KOPT-K1 (cell line): ENCODE data around the gene SPG7.

Source experiments
- H3K27ac ChIP-seq: fragments of 200-600 bp; sonication (generic); 2 replicates; pipeline ENCODE4 v1.5.1; 2016; ENCODE audit warnings: antibody characterized with exemption, mild to moderate bottlenecking, low read depth, low read length; ENCODE audit not compliant: poor library complexity, severe bottlenecking
- H3K36me3 ChIP-seq: fragments of 200-600 bp; sonication (generic); 2 replicates; pipeline ENCODE4 v1.5.1; 2017; ENCODE audit warnings: antibody characterized with exemption, mild to moderate bottlenecking, low read length, moderate library complexity; ENCODE audit not compliant: insufficient read depth
- H3K9me3 ChIP-seq: fragments of 200-600 bp; sonication (generic); 2 replicates; pipeline ENCODE4 v1.5.1; 2017; ENCODE audit warnings: antibody characterized with exemption, low read length, mild to moderate bottlenecking; ENCODE audit not compliant: insufficient read depth, poor library complexity, severe bottlenecking

SPG7 gene

DNA sequence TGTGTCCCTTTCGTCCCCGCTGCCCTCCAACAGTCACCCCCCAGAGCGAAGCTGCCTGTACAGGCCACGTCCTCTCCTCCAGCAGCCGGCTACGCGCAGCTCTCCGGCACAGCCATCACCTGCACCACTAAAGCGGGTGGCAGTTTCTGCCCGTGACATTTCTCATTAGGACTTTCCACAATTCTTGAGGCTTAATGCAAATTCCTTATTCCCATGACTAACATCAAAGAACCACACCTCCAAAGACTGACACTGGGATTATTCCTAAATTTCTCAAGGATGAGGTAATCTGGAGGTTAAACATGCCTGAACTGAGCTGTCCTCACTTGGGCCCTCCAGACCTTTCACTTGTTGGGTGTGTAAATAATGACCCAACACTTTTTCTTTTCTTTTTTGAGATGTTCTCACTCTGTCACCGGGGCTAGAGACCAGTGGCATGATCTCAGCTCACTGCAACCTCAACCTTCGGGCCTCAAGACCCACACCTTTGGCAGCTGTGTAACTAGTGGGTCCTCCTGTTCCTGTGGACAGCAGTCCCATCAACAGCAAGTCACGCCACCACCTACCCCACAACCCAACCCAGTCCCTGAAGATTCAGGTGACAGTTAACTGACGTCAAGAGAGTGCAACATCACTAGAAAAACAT, 29.5 kb upstream of the SPG7 start:
- peaks cover 4% of the 10 kb centered on the region for H3K9me3 ChIP-seq
- H3K36me3 ChIP-seq = peaks cover 26% of the 10 kb centered on the region
- H3K27ac ChIP-seq = no peak overlapping the region

DNA sequence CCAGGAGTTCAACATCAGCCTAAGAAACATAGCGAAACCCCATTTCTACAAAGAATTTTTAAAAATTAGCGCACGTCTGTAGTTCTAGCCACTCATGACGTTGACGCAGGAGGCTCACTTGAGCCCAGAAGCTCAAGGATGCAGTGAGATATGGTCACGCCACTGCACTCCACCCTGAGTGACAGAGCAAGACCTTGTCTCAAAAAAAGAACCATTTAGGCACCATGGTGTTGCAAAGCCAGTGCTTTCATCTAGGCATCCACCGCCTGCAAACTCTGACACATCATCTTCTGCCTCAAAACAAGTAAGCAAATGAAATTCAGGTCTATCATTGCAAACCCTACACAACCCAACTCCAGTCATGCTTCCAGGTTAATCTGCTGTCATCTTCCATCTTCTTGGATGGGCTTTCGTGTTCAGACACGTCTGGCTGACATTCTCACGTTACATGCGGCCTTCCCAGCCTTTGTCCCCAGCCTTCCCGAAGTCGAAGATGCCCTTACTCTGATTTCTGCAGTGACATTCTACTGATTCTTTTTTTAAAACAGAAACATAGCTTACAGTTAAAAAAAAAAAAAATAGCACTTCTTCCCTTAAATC, 26.7 kb upstream of the SPG7 start:
- Histone ChIP-seq H3K36me3 (peaks cover 37% of the 10 kb centered on the region), H3K27ac (no peak overlapping the region), H3K9me3 (no peaks in the 10 kb centered on the region)

DNA sequence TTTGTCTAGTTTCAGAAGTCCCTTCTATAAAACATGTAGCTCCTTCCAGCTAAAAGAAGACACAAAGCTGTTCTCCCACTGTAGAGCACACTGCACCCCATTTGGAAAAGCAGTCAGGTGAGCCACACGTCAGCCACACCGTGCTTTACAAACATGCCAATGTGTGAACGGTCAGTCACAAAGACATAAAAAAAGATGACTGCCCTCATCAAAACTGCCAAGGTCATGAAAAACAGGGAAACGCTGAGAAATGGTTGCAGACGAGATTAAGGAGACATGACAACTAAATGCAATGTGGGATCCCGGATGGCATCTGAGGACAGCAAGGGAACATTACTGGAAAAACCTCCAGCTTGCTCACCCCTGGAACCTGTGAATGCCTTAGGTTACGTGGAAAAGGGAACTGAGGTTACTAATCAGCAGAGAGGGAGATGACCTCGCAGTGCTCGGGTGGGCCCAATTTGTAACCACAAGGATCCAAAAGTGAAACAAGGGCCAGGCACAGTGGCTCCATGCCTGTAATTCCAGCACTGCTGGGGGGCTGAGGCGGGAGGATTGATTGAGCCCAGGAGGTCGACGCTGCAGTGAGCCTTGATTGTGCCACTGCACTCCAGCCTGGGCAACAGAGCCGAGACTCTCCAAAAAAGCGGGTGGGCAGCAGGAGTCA, 25.9 kb upstream of the SPG7 start:
- no peak overlapping the region for H3K27ac ChIP-seq
- no peaks in the 10 kb centered on the region for H3K9me3 ChIP-seq
- H3K36me3 ChIP-seq = peaks cover 39% of the 10 kb centered on the region

DNA sequence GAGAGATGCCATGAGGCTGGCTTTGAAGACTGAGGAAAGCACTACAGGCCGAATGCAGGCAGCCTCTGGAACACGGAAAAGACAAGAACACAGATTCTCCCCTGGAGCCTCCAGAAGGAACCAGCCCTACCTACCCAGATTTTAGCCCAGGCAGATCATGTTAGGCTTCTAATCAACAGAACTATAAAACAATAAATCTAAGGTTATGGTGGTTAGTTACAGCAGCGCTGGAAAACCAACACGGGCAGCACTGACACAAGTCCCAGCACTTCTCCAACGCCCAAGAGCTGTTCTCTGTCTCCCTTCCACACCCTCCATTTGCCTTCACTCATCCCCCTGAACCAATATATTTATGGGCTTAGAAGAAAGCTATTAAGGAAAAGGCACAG, 25.4 kb upstream of the SPG7 start:
- peaks cover 42% of the 10 kb centered on the region for H3K36me3 ChIP-seq
- no peaks in the 10 kb centered on the region for H3K9me3 ChIP-seq
- no peak overlapping the region for H3K27ac ChIP-seq

DNA sequence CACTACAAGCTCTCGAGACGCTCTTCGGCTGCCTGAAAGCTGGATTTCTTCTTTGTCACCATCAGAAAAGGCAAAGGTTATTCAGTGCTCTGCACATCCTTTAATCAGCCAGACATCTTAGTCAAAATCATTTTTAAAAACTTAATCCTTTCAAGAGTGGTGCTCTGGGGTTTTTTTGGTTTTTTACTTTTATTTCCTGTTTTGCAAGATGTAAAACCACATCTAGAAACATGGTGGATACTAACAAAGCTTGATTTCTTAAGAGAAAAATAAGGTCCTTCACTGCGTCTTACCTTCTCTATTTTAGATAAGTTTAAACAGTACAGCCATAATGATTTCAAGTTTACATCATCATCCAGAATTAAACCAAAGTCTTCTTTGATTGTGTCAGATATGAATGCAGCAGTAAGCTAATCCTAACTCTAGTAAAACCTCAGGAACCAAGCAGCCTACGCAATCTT, 24.1 kb upstream of the SPG7 start:
- Histone ChIP-seq H3K36me3 (peaks cover 43% of the 10 kb centered on the region), H3K9me3 (no peaks in the 10 kb centered on the region), H3K27ac (no peak overlapping the region)

DNA sequence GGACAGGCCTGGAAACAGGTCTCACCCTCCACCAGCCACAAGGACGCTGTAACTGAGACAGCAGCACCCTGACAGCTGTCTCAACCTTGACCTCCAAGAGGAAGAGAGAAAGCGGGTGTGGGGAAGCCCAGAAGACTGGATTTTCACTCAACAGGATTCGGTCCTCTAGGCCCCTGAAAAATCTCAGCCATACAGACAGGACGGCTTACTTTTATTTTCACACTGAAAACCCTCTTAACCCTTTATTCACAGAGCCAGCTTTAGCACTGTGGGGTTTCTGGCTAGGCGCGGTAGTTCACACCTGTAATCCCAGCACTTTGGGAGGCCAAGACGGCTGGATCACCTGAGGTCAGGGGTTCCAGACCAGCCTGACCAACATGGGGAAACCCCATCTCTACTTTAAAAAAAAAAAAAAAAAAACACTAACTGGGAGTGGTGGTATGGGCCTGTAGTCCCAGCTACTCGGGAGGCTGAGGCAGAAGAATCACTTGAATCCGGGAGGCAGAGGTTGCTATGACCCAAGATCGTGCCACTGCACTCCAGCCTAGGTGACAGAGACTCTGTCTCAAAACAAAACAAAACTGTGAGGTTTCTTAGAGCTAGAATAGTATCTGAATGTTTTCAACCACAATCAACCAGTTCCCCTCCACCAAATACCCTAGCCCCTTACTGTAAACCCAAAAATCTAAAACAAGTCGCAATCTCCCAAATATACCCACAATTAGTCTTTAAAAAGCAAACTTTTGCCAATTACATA, 23.1 kb upstream of the SPG7 start:
- Histone ChIP-seq H3K36me3 (peaks cover 43% of the 10 kb centered on the region), H3K9me3 (no peaks in the 10 kb centered on the region), H3K27ac (no peak overlapping the region)

DNA sequence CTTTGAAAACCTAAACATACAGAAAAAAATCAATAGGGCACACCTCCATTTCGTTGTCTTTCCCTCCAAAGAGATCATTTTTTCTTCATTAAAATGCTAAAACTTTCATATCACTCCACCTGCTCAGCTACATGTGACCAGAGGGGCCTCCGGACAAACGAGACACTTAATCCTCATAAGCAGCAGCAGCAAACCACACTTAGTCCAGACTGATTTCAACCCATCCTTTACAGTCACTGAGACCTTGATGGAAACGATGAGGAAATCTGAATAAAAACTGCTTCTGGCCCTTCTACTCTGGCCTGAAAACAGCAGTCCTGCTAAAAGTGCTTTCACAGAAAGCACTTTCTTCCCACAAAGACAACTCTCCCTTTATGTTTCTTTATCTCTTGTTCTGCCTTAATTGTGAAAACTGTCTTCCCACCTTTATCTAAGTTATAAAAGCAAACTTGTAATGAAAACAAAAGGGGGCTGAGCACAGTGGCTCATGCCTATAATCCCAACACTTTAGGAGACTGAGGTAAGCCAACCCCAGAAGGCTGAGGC, 22.4 kb upstream of the SPG7 start:
- Histone ChIP-seq H3K27ac (no peak overlapping the region), H3K9me3 (no peaks in the 10 kb centered on the region), H3K36me3 (peaks cover 43% of the 10 kb centered on the region)

DNA sequence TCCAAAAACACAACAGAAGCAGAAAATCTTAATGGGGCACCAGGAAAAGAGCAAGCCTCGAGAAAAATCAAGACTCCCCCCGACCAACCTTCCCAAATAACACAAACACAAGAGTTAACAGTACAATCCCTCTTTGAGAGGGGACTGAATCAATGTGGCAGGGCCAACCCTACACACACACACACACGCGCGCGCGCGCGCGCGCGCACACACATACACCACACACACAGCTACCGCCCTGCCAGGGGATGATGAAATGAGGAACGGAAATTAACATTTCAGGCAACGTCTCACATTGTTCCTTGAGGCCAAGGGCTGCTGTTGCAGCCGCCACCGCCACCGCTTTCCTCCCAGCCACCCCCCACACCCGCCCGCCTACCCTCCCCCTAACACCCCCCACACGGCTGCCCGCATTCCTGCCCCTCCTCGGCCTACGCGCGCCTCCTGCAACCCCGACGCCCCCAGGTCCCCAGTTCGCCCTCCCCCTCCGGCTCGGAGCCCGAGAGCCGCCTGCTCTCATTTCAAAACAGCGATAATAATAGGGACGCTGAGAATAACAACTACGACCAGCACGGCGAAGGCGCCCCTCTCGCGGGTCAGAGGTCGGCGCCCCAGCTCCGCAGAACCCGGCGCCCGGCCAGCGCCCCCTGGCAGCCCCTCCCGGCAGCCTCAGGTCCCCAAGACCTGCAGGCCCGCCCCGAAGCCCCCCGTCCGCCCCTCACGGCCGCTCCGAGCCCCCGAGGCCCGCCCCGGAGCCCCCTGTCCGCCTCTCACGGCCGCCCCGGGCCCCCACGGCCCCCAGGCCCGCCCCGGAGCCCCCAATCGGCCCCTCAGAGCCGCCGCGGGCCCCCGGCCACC, 18.9 kb upstream of the SPG7 start:
- peaks cover 17% of the 10 kb centered on the region for H3K36me3 ChIP-seq
- peak overlapping the region; percentile 70 for H3K27ac ChIP-seq
- H3K9me3 ChIP-seq = no peaks in the 10 kb centered on the region

DNA sequence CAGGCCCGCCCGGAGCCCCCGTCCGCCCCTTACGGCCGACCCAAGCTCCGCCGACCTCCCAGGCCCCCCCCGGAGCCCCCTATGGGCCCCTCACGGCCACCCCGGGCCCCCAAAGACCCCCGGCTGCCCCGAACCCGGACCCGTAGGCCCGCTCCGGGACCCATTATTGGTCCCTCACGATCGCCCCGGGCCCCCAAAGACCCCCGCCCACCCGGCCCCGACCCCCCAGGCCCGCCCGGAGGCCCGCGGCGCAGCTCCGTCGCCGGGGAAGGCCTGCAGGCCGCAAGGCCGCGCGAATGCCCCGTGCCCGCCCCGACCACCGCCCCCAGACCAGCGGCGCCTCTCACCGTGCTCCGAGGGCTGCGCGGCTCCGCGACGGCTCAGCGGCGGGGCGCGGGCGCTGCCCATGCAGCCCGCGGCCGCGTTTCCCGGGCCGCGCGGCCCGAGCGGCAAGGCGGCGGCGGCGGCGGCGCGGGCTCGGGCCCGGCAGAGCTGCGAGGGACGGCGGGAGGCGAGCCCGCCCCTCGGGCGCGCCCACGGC, 18.2 kb upstream of the SPG7 start:
- peak overlapping the region; percentile 70 for H3K27ac ChIP-seq

DNA sequence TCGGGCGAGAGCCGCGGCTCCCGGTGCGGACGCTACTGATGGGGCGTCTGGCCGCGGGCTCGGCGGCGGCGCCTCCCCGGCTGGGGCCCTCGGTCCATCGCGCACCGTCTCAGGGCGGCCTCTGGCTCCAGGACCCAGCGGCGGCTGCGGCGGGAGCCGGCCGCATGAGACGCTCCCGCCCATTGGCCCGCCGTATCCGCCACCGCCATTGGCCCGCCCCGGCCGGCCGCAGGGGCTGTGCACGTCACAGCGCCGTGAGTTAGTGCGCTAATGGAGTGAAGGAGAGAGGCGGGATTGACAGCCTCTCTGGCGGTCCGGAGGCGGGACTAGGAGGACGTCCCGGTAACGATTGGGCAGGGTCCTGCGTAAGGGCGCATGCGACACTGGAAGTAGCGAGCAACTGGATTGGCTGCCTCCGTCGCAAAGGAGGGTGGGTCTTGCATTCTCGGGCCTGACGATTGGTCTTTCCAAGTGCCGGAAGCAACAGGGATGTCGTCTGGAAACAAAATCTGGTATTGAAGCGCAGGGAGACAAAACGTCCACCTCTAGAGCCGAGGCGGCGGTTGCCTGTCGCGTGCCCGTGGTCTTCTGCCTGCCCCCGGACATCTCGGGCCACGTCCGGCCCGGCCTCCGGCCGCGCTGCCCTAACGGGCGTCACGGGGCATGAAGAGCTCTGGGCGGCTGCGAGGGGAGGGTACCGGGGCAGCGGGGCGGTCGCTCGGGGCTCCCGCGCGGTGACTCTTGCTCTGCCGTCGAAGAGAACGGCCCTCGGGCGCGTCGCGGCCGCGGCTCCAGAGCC, 17.6 kb upstream of the SPG7 start, which contains the start of gene ANKRD11:
Gene ANKRD11, minus strand, starts transcription at position 123 of the 799 bp plus-strand sequence. CDS start 173,542 bp downstream, outside the sequence.
- peaks cover 10% of the 10 kb centered on the region for H3K36me3 ChIP-seq
- H3K9me3 ChIP-seq = no peaks in the 10 kb centered on the region
- H3K27ac ChIP-seq = peak within 1 kb of the TSS; percentile 71

More for the DNA sequence above, 18.2 kb upstream of the SPG7 start:
- no peaks in the 10 kb centered on the region for H3K9me3 ChIP-seq
- H3K36me3 ChIP-seq = peaks cover 15% of the 10 kb centered on the region

DNA sequence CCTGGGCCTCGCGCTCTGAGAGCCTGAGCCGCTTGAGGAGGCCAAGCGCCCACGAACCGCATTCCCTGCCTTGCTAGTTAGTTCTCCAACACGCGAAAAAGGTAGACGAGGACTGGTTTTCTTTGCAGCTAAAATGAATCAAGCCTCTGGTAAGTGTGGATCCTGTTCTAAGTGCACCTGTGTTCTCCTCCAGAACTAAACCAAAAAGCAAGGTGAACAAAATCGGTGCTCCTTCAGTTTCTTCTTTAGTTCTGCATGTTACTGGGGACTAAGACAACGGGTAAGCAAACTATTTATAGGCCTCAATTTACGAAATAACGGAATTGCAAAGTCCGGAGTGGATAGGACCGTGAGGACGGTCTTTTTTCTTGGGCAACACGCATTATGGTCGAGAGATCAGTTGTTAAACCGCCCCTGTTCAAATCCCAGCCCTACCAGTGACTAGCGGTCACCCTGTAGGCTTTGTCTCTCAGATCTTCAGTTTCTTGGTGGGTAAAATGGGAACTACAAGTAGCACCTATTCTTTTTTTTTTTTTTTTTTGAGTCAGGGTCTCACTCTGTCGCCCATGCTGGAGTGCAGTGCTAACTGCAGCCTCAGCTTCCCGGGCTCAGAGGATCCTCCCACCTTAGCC, 16.8 kb upstream of the SPG7 start:
- Histone ChIP-seq H3K36me3 (peaks cover 7% of the 10 kb centered on the region), H3K9me3 (no peaks in the 10 kb centered on the region), H3K27ac (peak overlapping the region; percentile 71)

DNA sequence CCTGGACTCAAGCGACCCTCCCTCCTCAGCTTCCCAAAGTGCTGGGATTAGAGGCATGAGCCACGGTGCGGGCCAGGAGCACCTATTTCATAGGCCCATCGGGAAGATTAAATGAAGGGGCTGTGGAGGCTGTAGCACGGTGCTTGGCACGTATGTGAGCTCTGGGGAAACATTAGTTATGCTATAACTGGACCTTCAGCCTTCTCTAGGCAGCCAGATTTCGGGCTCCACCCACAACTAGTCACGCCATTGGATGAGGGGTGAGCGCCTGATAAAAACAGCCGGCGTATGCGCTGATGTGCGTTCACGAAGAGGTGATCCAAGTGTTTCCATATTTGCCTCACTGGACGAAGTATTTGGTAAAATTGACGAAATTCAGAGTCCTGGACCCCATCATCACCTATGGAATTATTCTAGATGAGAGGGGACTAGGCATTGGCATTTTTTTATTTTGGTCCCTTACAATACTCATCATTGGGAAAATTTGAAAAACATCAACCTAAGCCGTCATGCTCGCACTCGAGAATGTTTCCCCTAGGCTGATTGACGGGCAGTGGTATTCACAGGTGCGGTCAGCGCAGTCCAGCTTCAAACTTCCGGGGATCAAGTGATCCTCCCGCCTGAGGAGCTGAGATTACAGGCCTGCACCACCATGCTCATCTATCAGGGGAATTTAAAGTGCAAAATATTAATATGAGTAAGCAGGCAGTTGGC, 16.1 kb upstream of the SPG7 start:
- H3K27ac ChIP-seq = peak overlapping the region; percentile 71
- H3K9me3 ChIP-seq = no peaks in the 10 kb centered on the region
- peaks cover 4% of the 10 kb centered on the region for H3K36me3 ChIP-seq
